Raji (cell line): ENCODE results near the gene MUTYH.

Experiments
- POLR2A ChIP-seq: IDR thresholded peaks from 2 replicates; pipeline ENCODE4 v1.6.1; 2011; ENCODE audit warnings: low read depth, low read length, control low read depth; ENCODE audit not compliant: insufficient read depth

The MUTYH gene

GRCh38 chr1:45339789-45340558 lies at the start of gene MUTYH, which contains the start of gene TOE1:
Gene MUTYH, minus strand, starts transcription at chr1:45340440. Its CDS starts 5,935 bp downstream, at chr1:45334505.
Gene TOE1, plus strand, starts transcription at chr1:45340170. Its CDS starts 83 bp downstream, at chr1:45340253.
- TF ChIP-seq POLR2A = peak; percentile 93

- no peak for TF ChIP-seq POLR2A
Measured at GRCh38 chr1:45386219-45386618, 46.0 kb upstream of the MUTYH start.

GRCh38 chr1:45385302-45385701 lies 45.1 kb upstream of the MUTYH start:
- no peak for TF ChIP-seq POLR2A

GRCh38 chr1:45383191-45383590 lies 43.0 kb upstream of the MUTYH start:
- no peak for TF ChIP-seq POLR2A

- no peak for TF ChIP-seq POLR2A
Measured at GRCh38 chr1:45381243-45381642, 41.0 kb upstream of the MUTYH start.

- no peak for TF ChIP-seq POLR2A
Measured at GRCh38 chr1:45380730-45381129, 40.5 kb upstream of the MUTYH start.

GRCh38 chr1:45380125-45380524 lies 39.9 kb upstream of the MUTYH start:
- TF ChIP-seq POLR2A = no peak

- TF ChIP-seq POLR2A = no peak
Measured at GRCh38 chr1:45379524-45379923, 39.3 kb upstream of the MUTYH start.

- TF ChIP-seq POLR2A = no peak
Measured at GRCh38 chr1:45378184-45378583, 37.9 kb upstream of the MUTYH start.

GRCh38 chr1:45375104-45376090 lies 35.2 kb upstream of the MUTYH start:
- TF ChIP-seq POLR2A = no peak

GRCh38 chr1:45373573-45373972 lies 33.3 kb upstream of the MUTYH start:
- TF ChIP-seq POLR2A = no peak

GRCh38 chr1:45370575-45370974 lies 30.3 kb upstream of the MUTYH start:
- no peak for TF ChIP-seq POLR2A

GRCh38 chr1:45365051-45365450 lies 24.8 kb upstream of the MUTYH start:
- no peak for TF ChIP-seq POLR2A

- no peak for TF ChIP-seq POLR2A
Measured at GRCh38 chr1:45364294-45364693, 24.1 kb upstream of the MUTYH start.

GRCh38 chr1:45359882-45360513 lies 19.8 kb upstream of the MUTYH start:
- no peak for TF ChIP-seq POLR2A
